Measurements from ENCODE around the gene CXXC5.
"Not testable (repeated sequence)": the region's sequence is repeated elsewhere in the genome, so short reads cannot be mapped to it uniquely, and the experiment has no call there.

Gene CXXC5

DNA sequence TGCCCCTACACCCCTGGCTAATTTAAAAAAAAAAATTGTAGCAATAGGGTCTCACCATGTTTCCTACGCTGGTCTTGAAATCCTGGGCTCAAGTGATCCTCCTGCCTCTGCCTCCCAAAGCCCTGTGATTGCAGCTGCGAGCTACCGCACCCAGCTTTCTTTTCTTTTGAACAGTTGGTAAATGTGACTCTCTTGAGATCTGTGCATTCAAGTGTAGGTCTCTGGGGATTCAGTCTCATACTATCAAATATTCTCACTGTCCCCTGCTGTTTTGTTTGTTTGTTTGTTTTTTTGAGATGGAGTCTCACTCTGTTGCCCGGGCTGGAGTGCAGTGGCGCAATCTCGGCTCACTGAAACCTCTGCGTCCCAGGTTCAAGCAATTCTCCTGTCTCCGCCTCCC lies 42.3 kb upstream of the CXXC5 start:
- Histone ChIP-seq H2AFZ (ENCODE audit: low read depth) (no peak overlapping the region), H3K79me2 (ENCODE audit: insufficient read depth, low read depth) (peaks cover 41% of the 10 kb centered on the region; the same call in 1 of the 2 replicates), H3K36me3 (ENCODE audit: insufficient read depth) (peaks cover 9% of the 10 kb centered on the region; the same call in 1 of the 2 replicates), H3K9ac (no peak overlapping the region), H3K4me3 (IDR thresholded peaks at IDR 0.05; ENCODE audit: insufficient read depth, low read depth, low read length) (no peak overlapping the region), H4K20me1 (ENCODE audit: insufficient read depth) (no peaks in the 10 kb centered on the region), H3K4me1 (ENCODE audit: low read depth, poor library complexity, severe bottlenecking) (peaks cover 3% of the 10 kb centered on the region), H3K27ac (no peak overlapping the region), H3K4me2 (no peak overlapping the region), H3K27me3 (ENCODE audit: insufficient read depth, low read depth) (no peaks in the 10 kb centered on the region)
- TF ChIP-seq CTCF (conservative IDR thresholded peaks at IDR 0.05; ENCODE audit: low read depth, low read length), result no peak

GRCh38 chr5:139611703-139612584 lies 36.2 kb upstream of the CXXC5 start:
- H3K4me2 ChIP-seq, result no peak overlapping the region
- H3K27me3 ChIP-seq (ENCODE audit: insufficient read depth, low read depth), result no peaks in the 10 kb centered on the region
- no peak overlapping the region for H3K4me3 ChIP-seq (IDR thresholded peaks at IDR 0.05; ENCODE audit: insufficient read depth, low read depth, low read length)
- no peaks in the 10 kb centered on the region; the same call in 1 of the 2 replicates for H3K36me3 ChIP-seq (ENCODE audit: insufficient read depth)
- no peak overlapping the region for H3K27ac ChIP-seq
- peaks cover 8% of the 10 kb centered on the region for H3K4me1 ChIP-seq (ENCODE audit: low read depth, poor library complexity, severe bottlenecking)
- H3K79me2 ChIP-seq (ENCODE audit: insufficient read depth, low read depth), result peaks cover 24% of the 10 kb centered on the region
- H3K9ac ChIP-seq, result no peak overlapping the region
- no peak for TF ChIP-seq CTCF (conservative IDR thresholded peaks at IDR 0.05; ENCODE audit: low read depth, low read length)
- no peaks in the 10 kb centered on the region for H4K20me1 ChIP-seq (ENCODE audit: insufficient read depth)
- H2AFZ ChIP-seq (ENCODE audit: low read depth), result no peak overlapping the region

DNA sequence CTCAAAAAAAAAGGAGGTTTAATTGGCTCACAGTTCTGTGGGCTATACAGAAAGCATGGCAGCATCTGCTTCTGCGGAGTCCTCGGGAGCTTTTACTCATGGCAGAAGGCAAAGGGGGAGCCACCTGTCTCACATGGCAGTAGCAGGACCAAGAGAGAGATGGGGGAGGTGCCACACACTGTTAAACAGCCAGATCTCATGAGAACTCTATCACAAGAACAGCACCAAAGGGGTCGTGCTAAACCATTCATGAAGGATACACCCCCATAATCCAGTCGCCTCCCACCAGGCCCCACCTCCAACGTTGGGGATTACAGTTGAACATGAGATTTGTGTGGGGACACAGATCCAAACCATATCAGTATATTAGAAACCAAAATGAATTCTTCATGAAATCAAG lies 28.3 kb upstream of the CXXC5 start:
- Histone ChIP-seq H3K9ac (no peak overlapping the region), H3K4me1 (ENCODE audit: low read depth, poor library complexity, severe bottlenecking) (peaks cover 8% of the 10 kb centered on the region), H3K36me3 (ENCODE audit: insufficient read depth) (peaks cover 4% of the 10 kb centered on the region; the same call in 1 of the 2 replicates), H3K27ac (no peak overlapping the region), H3K4me2 (no peak overlapping the region), H2AFZ (ENCODE audit: low read depth) (no peak overlapping the region), H3K4me3 (IDR thresholded peaks at IDR 0.05; ENCODE audit: insufficient read depth, low read depth, low read length) (no peak overlapping the region), H3K79me2 (ENCODE audit: insufficient read depth, low read depth) (peaks cover 5% of the 10 kb centered on the region; the same call in 1 of the 2 replicates), H3K27me3 (ENCODE audit: insufficient read depth, low read depth) (no peaks in the 10 kb centered on the region), H4K20me1 (ENCODE audit: insufficient read depth) (no peaks in the 10 kb centered on the region)
- TF ChIP-seq CTCF (conservative IDR thresholded peaks at IDR 0.05; ENCODE audit: low read depth, low read length), result no peak

DNA sequence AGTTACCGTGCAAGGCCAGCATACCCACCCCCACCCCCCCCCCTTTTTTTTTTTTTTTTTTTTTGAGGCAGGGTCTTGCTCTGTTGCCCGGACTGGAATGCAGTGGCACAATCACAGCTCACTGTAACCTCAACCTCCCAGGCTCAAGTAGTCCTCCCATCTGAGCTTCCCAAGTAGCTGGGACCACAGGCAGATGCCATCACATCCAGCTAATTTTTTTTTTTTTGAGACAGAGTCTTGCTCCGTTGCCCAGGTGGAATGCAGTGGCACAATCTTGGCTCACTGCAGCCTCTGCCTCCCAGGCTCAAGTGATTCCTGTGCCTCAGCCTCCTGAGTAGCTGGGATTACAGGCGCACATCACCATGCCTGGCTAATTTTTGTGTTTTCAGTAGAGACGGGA lies 22.8 kb upstream of the CXXC5 start:
- not testable (repeated sequence) for H3K4me2 ChIP-seq; H3K4me1 ChIP-seq (ENCODE audit: low read depth, poor library complexity, severe bottlenecking); H3K9ac ChIP-seq; H3K4me3 ChIP-seq (IDR thresholded peaks at IDR 0.05; ENCODE audit: insufficient read depth, low read depth, low read length); H3K27ac ChIP-seq; H2AFZ ChIP-seq (ENCODE audit: low read depth); H3K79me2 ChIP-seq (ENCODE audit: insufficient read depth, low read depth); H3K27me3 ChIP-seq (ENCODE audit: insufficient read depth, low read depth); H4K20me1 ChIP-seq (ENCODE audit: insufficient read depth); H3K36me3 ChIP-seq (ENCODE audit: insufficient read depth)

DNA sequence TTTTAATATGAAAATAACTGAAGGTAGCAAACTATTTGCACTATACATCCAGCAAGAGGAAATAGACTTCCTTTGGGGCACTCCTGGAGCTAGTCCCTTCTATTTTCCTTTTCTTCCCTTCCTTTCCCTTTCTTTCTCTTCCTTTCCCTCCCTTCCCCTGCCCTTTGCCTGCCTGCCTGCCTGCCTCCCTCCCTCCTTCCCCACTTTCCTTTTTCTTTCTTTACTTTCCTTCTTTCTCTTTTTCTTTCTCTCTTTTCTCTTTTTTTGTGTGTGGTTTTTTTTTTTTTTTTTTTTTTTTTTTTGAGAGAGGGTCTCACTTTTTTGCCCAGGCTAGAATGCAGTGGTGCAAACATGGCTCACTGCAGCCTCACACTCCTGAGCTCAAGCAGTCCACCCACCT lies 17.3 kb upstream of the CXXC5 start:
- Histone ChIP-seq H3K27ac (no peak overlapping the region), H2AFZ (ENCODE audit: low read depth) (no peak overlapping the region), H4K20me1 (ENCODE audit: insufficient read depth) (no peaks in the 10 kb centered on the region), H3K4me1 (ENCODE audit: low read depth, poor library complexity, severe bottlenecking) (peaks cover 40% of the 10 kb centered on the region), H3K36me3 (ENCODE audit: insufficient read depth) (peaks cover 6% of the 10 kb centered on the region; the same call in 1 of the 2 replicates), H3K4me3 (IDR thresholded peaks at IDR 0.05; ENCODE audit: insufficient read depth, low read depth, low read length) (no peak overlapping the region), H3K4me2 (no peak overlapping the region), H3K79me2 (ENCODE audit: insufficient read depth, low read depth) (no peaks in the 10 kb centered on the region), H3K27me3 (ENCODE audit: insufficient read depth, low read depth) (no peaks in the 10 kb centered on the region), H3K9ac (no peak overlapping the region)
- TF ChIP-seq CTCF (conservative IDR thresholded peaks at IDR 0.05; ENCODE audit: low read depth, low read length), result no peak

Data from KMS-11 (cell line).